Ovary (tissue), 3 donors: ENCODE measurements around the gene PDE8A.

ENCODE experiments used
- CTCF ChIP-seq, 3 donors: fragments of 450-650 bp in 2 of 3; fragments of 200-600 bp in 1 of 3; IDR thresholded peaks; one replicate each; pipeline versions ENCODE4 v1.5.1 to v1.8.0; 2016 to 2022; ENCODE audit warnings: antibody characterized with exemption in 3 of 3, mild to moderate bottlenecking in 1 of 3
- EP300 ChIP-seq: sonication (generic); formaldehyde crosslinking; IDR thresholded peaks from one replicate; pipeline ENCODE4 v1.6.1; 2017; ENCODE audit warnings: antibody characterized with exemption
- POLR2A ChIP-seq: fragments of 450-650 bp; IDR thresholded peaks from one replicate; pipeline ENCODE4 v1.6.1; 2017; ENCODE audit warnings: antibody characterized with exemption, mild to moderate bottlenecking, moderate library complexity
- donor health status: DM: no; HTN: no; CAD: no.

- TF ChIP-seq CTCF (IDR thresholded peaks at IDR 0.05) (no peak), POLR2A (no peak), EP300 (no peak)
Measured at GRCh38 chr15:84940399-84940798, 41.3 kb upstream of the PDE8A start.
